ENCODE measurements around the gene KRT10.

Gene KRT10

GRCh38 chr17:40822132-40822812, at the start of gene KRT10:
TSS of gene KRT10 (minus strand) at chr17:40822614. CDS start at chr17:40822585, 29 bp downstream.
- peaks cover 0 to 7% (median 6%) of the 10 kb centered on the region in 3 donors for H3K36me3 ChIP-seq
- H3K4me1 ChIP-seq = peaks cover 0 to 14% (median 3%) of the 10 kb centered on the region in 4 donors
- no peak within 1 kb of the TSS for H3K27ac ChIP-seq
- DNase-seq = no peak
- no peaks in the 10 kb centered on the region for H3K27me3 ChIP-seq
- H3K9me3 ChIP-seq = no peaks in the 10 kb centered on the region
- no peak within 1 kb of the TSS for H3K4me3 ChIP-seq
- TF ChIP-seq CTCF (IDR thresholded peaks at IDR 0.05) = no peak
- intact Hi-C loops (cut with DNase I; ENCODE audit: low total_unique reads) = no loop called here

- no peak for TF ChIP-seq CTCF (IDR thresholded peaks at IDR 0.05)
- intact Hi-C loops (cut with DNase I; ENCODE audit: low total_unique reads) = no loop called here
- H3K9me3 ChIP-seq = no peaks in the 10 kb centered on the region
- H3K4me1 ChIP-seq = no peaks in the 10 kb centered on the region
- H3K36me3 ChIP-seq = no peaks in the 10 kb centered on the region
- no peak overlapping the region for H3K4me3 ChIP-seq
- no peak overlapping the region for H3K27ac ChIP-seq
- DNase-seq = no peak
- H3K27me3 ChIP-seq = peaks cover 0 to 14% of the 10 kb centered on the region in 2 donors
These were observed 48.9 kb upstream of the KRT10 start for GRCh38 chr17:40871316-40871715.

- H3K27ac ChIP-seq = no peak overlapping the region
- H3K27me3 ChIP-seq = peaks cover 0 to 14% of the 10 kb centered on the region in 2 donors
- H3K36me3 ChIP-seq = no peaks in the 10 kb centered on the region
- H3K4me1 ChIP-seq = no peaks in the 10 kb centered on the region
- no peak for TF ChIP-seq CTCF (IDR thresholded peaks at IDR 0.05)
- no peak for DNase-seq
- no peak overlapping the region for H3K4me3 ChIP-seq
- intact Hi-C loops (cut with DNase I; ENCODE audit: low total_unique reads) = no loop called here
- no peaks in the 10 kb centered on the region for H3K9me3 ChIP-seq
These were observed 47.7 kb upstream of the KRT10 start for GRCh38 chr17:40870136-40870535.

GRCh38 chr17:40866838-40867237, 44.4 kb upstream of the KRT10 start, which contains the start of gene KRT12:
TSS of gene KRT12 (minus strand) at chr17:40867223. CDS start at chr17:40867186, 37 bp downstream.
- TF ChIP-seq CTCF (IDR thresholded peaks at IDR 0.05) = no peak

GRCh38 chr17:40864661-40865390, 42.4 kb upstream of the KRT10 start:
- no peaks in the 10 kb centered on the region for H3K36me3 ChIP-seq
- no peak overlapping the region for H3K27ac ChIP-seq
- H3K4me1 ChIP-seq = no peaks in the 10 kb centered on the region
- no peak for TF ChIP-seq CTCF (IDR thresholded peaks at IDR 0.05)
- H3K4me3 ChIP-seq = no peak overlapping the region
- intact Hi-C loops (cut with DNase I; ENCODE audit: low total_unique reads) = no loop called here
- H3K27me3 ChIP-seq = peaks cover 0 to 9% of the 10 kb centered on the region in 2 donors
- no peak for DNase-seq
- no peaks in the 10 kb centered on the region for H3K9me3 ChIP-seq

More at GRCh38 chr17:40866838-40867237, 44.4 kb upstream of the KRT10 start, which contains the start of gene KRT12:
- Histone ChIP-seq H3K4me1 (no peaks in the 10 kb centered on the region), H3K27ac (no peak within 1 kb of the TSS), H3K27me3 (peaks cover 0 to 24% of the 10 kb centered on the region in 2 donors), H3K4me3 (no peak within 1 kb of the TSS), H3K36me3 (no peaks in the 10 kb centered on the region), H3K9me3 (no peaks in the 10 kb centered on the region)
- DNase-seq = no peak
- intact Hi-C loops (cut with DNase I; ENCODE audit: low total_unique reads) = no loop called here
